Body of pancreas (tissue), 4 donors: ENCODE measurements around the gene ABCB7. TPM values are rescaled to one million over a fixed set of nuclear protein-coding genes. Genes with fewer than 3 reads are reported as not detected.

Experiments used
- ATAC-seq: fragments of 150-250 bp; one replicate; pipeline ENCODE4 v1.9.1; 2016
- DNase-seq, 4 donors: peaks; one replicate each; pipeline ENCODE4 v3.0.0-alpha.2; 2019
- H3K27ac ChIP-seq, 4 donors: fragments of 200-600 bp; sonication (generic); 1 replicate in 3 of 4; 2 replicates in 1 of 4; pipeline versions ENCODE4 v1.5.1 to v1.6.1; 2016 to 2019; ENCODE audit warnings: mild to moderate bottlenecking in 1 of 4, mixed read lengths in 1 of 4, moderate library complexity in 1 of 4
- H3K27me3 ChIP-seq, 2 donors: fragments of 200-600 bp; sonication (generic); one replicate each; pipeline ENCODE4 v1.6.0; 2016; ENCODE audit warnings: mild to moderate bottlenecking in 1 of 2
- H3K36me3 ChIP-seq, 2 donors: fragments of 200-600 bp; sonication (generic); replicated peaks in 1 of 2; 2 replicates each; pipeline ENCODE4 v1.5.1; 2016; ENCODE audit warnings: low read depth in 2 of 2; ENCODE audit not compliant: insufficient read depth in 1 of 2
- H3K4me1 ChIP-seq: fragments of 200-600 bp; sonication (generic); one replicate; pipeline ENCODE4 v1.6.0; 2016
- H3K4me3 ChIP-seq, 2 donors: fragments of 200-600 bp; sonication (generic); 1 replicate in 1 of 2; 2 replicates in 1 of 2; pipeline ENCODE4 v1.5.1; 2016 to 2019
- H3K9me3 ChIP-seq, 3 donors: fragments of 200-600 bp; sonication (generic); 1 replicate in 2 of 3; 2 replicates in 1 of 3; pipeline ENCODE4 v1.5.1; 2016
- CTCF ChIP-seq, 7 experiments: fragments of 450-650 bp in 4 of 7; fragments of 200-600 bp in 3 of 7; sonication (generic) in 3 of 7; IDR thresholded peaks; one replicate each; pipeline ENCODE4 v1.5.1; 2016 to 2019; ENCODE audit warnings: antibody characterized with exemption in 7 of 7
- POLR2A ChIP-seq, 3 donors: fragments of 450-650 bp; IDR thresholded peaks; one replicate each; pipeline ENCODE4 v1.6.1; 2016; ENCODE audit warnings: antibody characterized with exemption in 3 of 3, mild to moderate bottlenecking in 2 of 3
- WGBS, 2 donors: methylation state at CpG; one replicate each; pipeline ENCODE4 v1.1.5; 2017; 5-methylcytosine and 5-hydroxymethylcytosine counted together
- intact Hi-C: fragments of 100-400 bp; cut with DNase I; formaldehyde crosslinking; loops from one replicate; pipeline ENCODE4 v1.15.1; 2023
- total RNA-seq, 2 donors: library from RNA; depleted of rRNA; stranded (reverse); fragments of >200 nt; gene quantifications; one replicate each; pipeline ENCODE4 v1.1.0, GENCODE V29; 2016

The ABCB7 gene
- total RNA-seq, 2 donors from 2014 or later, result 14.5 to 38.6 TPM

DNA sequence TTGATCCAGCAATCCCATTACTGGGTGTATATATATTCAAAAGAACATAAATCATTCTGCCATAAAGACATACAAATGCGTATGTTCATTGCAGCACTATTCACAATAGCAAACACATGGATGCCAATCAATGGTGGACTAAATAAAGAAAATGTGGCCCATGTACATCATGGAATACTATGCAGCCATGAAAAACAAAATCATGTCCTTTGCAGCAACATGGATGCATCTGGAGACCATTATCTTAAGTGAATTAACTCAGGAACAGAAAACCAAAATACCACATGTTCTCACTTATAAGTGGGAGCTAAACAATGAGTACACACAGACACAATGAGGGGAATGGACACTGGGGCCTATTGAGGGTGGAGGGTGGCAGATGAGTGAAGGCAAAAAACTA, 81.6 kb downstream of the ABCB7 start:
- intact Hi-C loops, result no loop called here

GRCh38 chrX:75071334-75071733, 84.7 kb downstream of the ABCB7 start:
- Histone ChIP-seq H3K4me3 (no peak overlapping the region), H3K27me3 (no peaks in the 10 kb centered on the region), H3K36me3 (no peaks in the 10 kb centered on the region), H3K9me3 (no peaks in the 10 kb centered on the region), H3K27ac (no peak overlapping the region), H3K4me1 (no peaks in the 10 kb centered on the region)
- WGBS, 2 donors, result 82 to 92% methylated on average over 3 of the region's 3 CpGs
- intact Hi-C loops, result no loop called here
- ATAC-seq, result no peak
- no peak for TF ChIP-seq POLR2A (IDR thresholded peaks at IDR 0.05)
- no peak for TF ChIP-seq CTCF (IDR thresholded peaks at IDR 0.05)
- no peak for DNase-seq

More for the DNA sequence above, 81.6 kb downstream of the ABCB7 start:
- H3K27me3 ChIP-seq, result no peaks in the 10 kb centered on the region
- H3K4me3 ChIP-seq, result no peak overlapping the region
- 100% methylated on average over 1 of the region's 1 CpG for WGBS, 2 donors
- no peaks in the 10 kb centered on the region for H3K9me3 ChIP-seq
- no peak for DNase-seq
- H3K27ac ChIP-seq, result no peak overlapping the region
- no peak for ATAC-seq
- no peak for TF ChIP-seq CTCF (IDR thresholded peaks at IDR 0.05)
- TF ChIP-seq POLR2A (IDR thresholded peaks at IDR 0.05), result no peak
- no peaks in the 10 kb centered on the region for H3K36me3 ChIP-seq
- H3K4me1 ChIP-seq, result no peaks in the 10 kb centered on the region

GRCh38 chrX:75067931-75068330, 88.2 kb downstream of the ABCB7 start:
- intact Hi-C loops, result no loop called here
- TF ChIP-seq CTCF (IDR thresholded peaks at IDR 0.05) (no peak), POLR2A (IDR thresholded peaks at IDR 0.05) (no peak)
- Histone ChIP-seq H3K4me1 (no peaks in the 10 kb centered on the region), H3K36me3 (no peaks in the 10 kb centered on the region), H3K27ac (no peak overlapping the region), H3K27me3 (no peaks in the 10 kb centered on the region), H3K9me3 (no peaks in the 10 kb centered on the region), H3K4me3 (no peak overlapping the region)
- WGBS, 2 donors, result 98 to 100% methylated on average over 1 to 2 of the region's 2 CpGs
- no peak for ATAC-seq
- DNase-seq, result no peak

DNA sequence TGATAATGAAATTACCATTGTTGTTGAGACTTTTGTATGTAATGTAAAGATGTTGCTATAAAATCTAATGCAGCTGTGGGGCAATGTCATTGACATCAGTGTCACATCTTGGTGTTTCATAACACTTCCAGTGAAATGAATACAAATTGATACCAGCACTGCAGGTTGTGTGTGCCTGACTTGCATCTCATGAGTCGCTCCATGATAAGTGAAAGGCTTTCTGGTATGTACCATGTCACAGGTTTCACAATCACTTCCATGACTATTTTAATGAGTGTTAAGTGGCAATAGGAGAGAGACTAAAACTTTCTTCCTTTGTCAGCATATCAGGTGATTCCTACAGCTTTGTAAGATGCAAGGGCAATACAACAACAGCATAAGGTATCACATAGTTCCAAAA, 94.4 kb downstream of the ABCB7 start:
- Histone ChIP-seq H3K36me3 (no peaks in the 10 kb centered on the region), H3K27ac (no peak overlapping the region), H3K27me3 (no peaks in the 10 kb centered on the region), H3K4me3 (no peak overlapping the region), H3K9me3 (no peaks in the 10 kb centered on the region), H3K4me1 (no peaks in the 10 kb centered on the region)
- intact Hi-C loops, result no loop called here
- TF ChIP-seq CTCF (IDR thresholded peaks at IDR 0.05) (no peak), POLR2A (IDR thresholded peaks at IDR 0.05) (no peak)
- WGBS, 2 donors, result 92% methylated on average over 1 of the region's 1 CpG; no CpG with 5 or more reads in 1 of the 2 donors
- no peak for ATAC-seq
- DNase-seq, result no peak

- TF ChIP-seq POLR2A (IDR thresholded peaks at IDR 0.05) (no peak), CTCF (IDR thresholded peaks at IDR 0.05) (no peak)
- H3K27ac ChIP-seq, result no peak overlapping the region
These were observed 105.0 kb downstream of the ABCB7 start for GRCh38 chrX:75051047-75051446.

More at GRCh38 chrX:75051047-75051446, 105.0 kb downstream of the ABCB7 start:
- ATAC-seq, result no peak
- no peaks in the 10 kb centered on the region for H3K4me1 ChIP-seq
- no peak overlapping the region for H3K4me3 ChIP-seq
- H3K9me3 ChIP-seq, result no peaks in the 10 kb centered on the region
- intact Hi-C loops, result no loop called here
- H3K36me3 ChIP-seq, result no peaks in the 10 kb centered on the region
- WGBS, 2 donors, result 100% methylated on average over 1 of the region's 1 CpG
- H3K27me3 ChIP-seq, result no peaks in the 10 kb centered on the region
- no peak for DNase-seq
